Stomach (tissue), 9 donors: ENCODE results near the gene DCC. TPM values are rescaled to one million over a fixed set of nuclear protein-coding genes. Genes with fewer than 3 reads are reported as not detected.

Experiments
- DNase-seq, 2 donors: peaks; one replicate each; pipeline versions ENCODE4 v3.0.0 to v3.0.0-alpha.2; 2013 to 2019
- H3K27ac ChIP-seq, 5 donors: fragments of 200-600 bp in 4 of 5; sonication (generic) in 4 of 5; one replicate each; pipeline ENCODE4 v1.5.1; 2013 to 2019; ENCODE audit warnings: mild to moderate bottlenecking in 1 of 5, moderate library complexity in 1 of 5
- H3K27me3 ChIP-seq, 3 donors: fragments of 200-600 bp; sonication (generic); one replicate each; pipeline ENCODE4 v1.5.1; 2017 to 2019; ENCODE audit warnings: mixed run types in 1 of 3
- H3K36me3 ChIP-seq, 4 donors: fragments of 200-600 bp; sonication (generic); 1 replicate in 3 of 4; 2 replicates in 1 of 4; pipeline ENCODE4 v1.5.1; 2016 to 2019
- H3K4me1 ChIP-seq, 4 donors: fragments of 200-600 bp; sonication (generic); one replicate each; pipeline ENCODE4 v1.5.1; 2016 to 2019
- H3K4me3 ChIP-seq, 4 donors: fragments of 200-600 bp; sonication (generic) in 3 of 4; one replicate each; pipeline ENCODE4 v1.5.1; 2016 to 2019; ENCODE audit warnings: mild to moderate bottlenecking in 1 of 4
- H3K9me3 ChIP-seq, 4 donors: fragments of 200-600 bp; sonication (generic); one replicate each; pipeline ENCODE4 v1.5.1; 2016 to 2019
- EP300 ChIP-seq: sonication (generic); formaldehyde crosslinking; IDR thresholded peaks from one replicate; pipeline ENCODE4 v1.6.1; 2017; ENCODE audit warnings: antibody characterized with exemption
- POLR2A ChIP-seq, 4 donors: fragments of 450-650 bp; IDR thresholded peaks; one replicate each; pipeline ENCODE4 v1.6.1; 2016; ENCODE audit warnings: antibody characterized with exemption in 4 of 4, control low read depth in 2 of 4, mild to moderate bottlenecking in 1 of 4, moderate library complexity in 1 of 4
- POLR2AphosphoS5 ChIP-seq, 3 donors: sonication (generic); formaldehyde crosslinking; IDR thresholded peaks; one replicate each; pipeline ENCODE4 v1.6.1; 2016; ENCODE audit warnings: antibody characterized with exemption in 3 of 3
- WGBS, 5 donors: extraction: QIAGEN DNeasy Blood & Tissue Kit in 3 of 5; methylation state at CpG; one replicate each; pipeline versions ENCODE4 v1.1.5 to v1.1.7; 2013 to 2018; 5-methylcytosine and 5-hydroxymethylcytosine counted together
- intact Hi-C: fragments of 100-400 bp; cut with DNase I; formaldehyde crosslinking; loops from one replicate; pipeline ENCODE4 v1.15.1; 2023; ENCODE audit warnings: low total_unique reads
- polyA plus RNA-seq, 3 donors: library from polyadenylated mRNA; stranded (reverse); fragments of 200-250 nt; gene quantifications; one replicate each; pipeline ENCODE4 v1.2.3, GENCODE V29; 2013
- total RNA-seq, 5 donors: library from RNA; depleted of rRNA; stranded (reverse); fragments of >200 nt; gene quantifications; one replicate each; pipeline versions ENCODE4 v1.1.0 to v1.2.3, GENCODE V29; 2014 to 2016
- TF ChIP-seq, protein P1 (sequence below), 7 experiments: fragments of 450-650 bp in 4 of 7; fragments of 200-600 bp in 3 of 7; sonication (generic) in 3 of 7; IDR thresholded peaks; one replicate each; pipeline ENCODE4 v1.5.1; 2016 to 2019; ENCODE audit warnings: antibody characterized with exemption in 7 of 7, control low read depth in 2 of 7, mild to moderate bottlenecking in 1 of 7
- donor health status: healthy with polysubstance abuse.
- donor health status: Bipolar disorder and iron deficiency.
- donor health status: healthy.

DCC gene
- total and polyA plus RNA-seq, 8 donors = 0.58 to 1.7 TPM; not detected in 6

DNA sequence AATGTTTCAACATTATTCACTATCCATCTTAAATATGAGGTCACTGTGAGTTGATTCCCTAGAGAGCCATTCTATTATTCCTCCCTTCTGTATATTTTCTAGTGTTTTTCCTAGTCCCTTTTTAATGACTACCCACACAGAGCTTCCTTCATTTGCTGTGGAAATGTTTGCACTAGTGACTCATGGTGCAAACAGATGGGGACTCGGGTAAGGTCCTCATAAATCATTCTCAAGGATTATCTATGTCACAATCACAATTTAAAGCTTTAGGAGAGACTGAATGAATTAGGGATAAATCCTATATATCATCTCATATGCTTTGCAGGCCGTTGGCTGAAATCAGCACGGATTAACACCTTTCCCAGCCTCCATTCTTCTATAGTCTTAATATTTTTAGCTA, 159.6 kb downstream of the DCC start:
- no peaks in the 10 kb centered on the region for H3K27me3 ChIP-seq
- TF ChIP-seq POLR2A (IDR thresholded peaks at IDR 0.05) (no peak), EP300 (no peak), POLR2AphosphoS5 (IDR thresholded peaks at IDR 0.05) (no peak)
- TF ChIP-seq, protein P1, sequence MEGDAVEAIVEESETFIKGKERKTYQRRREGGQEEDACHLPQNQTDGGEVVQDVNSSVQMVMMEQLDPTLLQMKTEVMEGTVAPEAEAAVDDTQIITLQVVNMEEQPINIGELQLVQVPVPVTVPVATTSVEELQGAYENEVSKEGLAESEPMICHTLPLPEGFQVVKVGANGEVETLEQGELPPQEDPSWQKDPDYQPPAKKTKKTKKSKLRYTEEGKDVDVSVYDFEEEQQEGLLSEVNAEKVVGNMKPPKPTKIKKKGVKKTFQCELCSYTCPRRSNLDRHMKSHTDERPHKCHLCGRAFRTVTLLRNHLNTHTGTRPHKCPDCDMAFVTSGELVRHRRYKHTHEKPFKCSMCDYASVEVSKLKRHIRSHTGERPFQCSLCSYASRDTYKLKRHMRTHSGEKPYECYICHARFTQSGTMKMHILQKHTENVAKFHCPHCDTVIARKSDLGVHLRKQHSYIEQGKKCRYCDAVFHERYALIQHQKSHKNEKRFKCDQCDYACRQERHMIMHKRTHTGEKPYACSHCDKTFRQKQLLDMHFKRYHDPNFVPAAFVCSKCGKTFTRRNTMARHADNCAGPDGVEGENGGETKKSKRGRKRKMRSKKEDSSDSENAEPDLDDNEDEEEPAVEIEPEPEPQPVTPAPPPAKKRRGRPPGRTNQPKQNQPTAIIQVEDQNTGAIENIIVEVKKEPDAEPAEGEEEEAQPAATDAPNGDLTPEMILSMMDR (IDR thresholded peaks at IDR 0.05) = no peak
- 22 to 48% (median 34%) methylated on average over 3 of the region's 3 CpGs for WGBS, 5 donors
- no peaks in the 10 kb centered on the region for H3K36me3 ChIP-seq
- H3K9me3 ChIP-seq = peaks cover 0 to 7% (median 3%) of the 10 kb centered on the region in 4 donors
- peak in 1 of 2 donors; percentile 25 for DNase-seq
- intact Hi-C loops = no loop called here
- no peak overlapping the region for H3K4me3 ChIP-seq
- no peak overlapping the region for H3K27ac ChIP-seq
- peaks cover 0 to 8% (median 0%) of the 10 kb centered on the region in 4 donors for H3K4me1 ChIP-seq

DNA sequence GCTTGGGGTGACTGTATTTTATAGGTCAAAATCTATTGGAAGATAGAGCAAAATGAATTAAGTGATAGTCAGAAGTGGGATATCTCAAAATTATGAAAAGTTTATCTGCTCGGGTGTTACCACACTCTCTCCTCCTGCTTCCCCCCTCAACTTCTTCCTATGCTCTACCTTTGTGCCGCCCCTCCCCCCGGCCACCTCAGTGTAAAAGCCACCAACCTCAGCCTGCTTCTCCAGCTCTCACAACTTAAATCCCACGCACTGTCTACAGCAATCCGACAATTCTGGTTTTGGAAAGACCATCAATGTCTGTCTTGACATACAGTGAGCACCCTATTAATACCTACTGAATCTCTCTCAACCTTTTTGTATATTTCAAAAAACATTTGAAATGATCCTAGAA, 164.6 kb downstream of the DCC start:
- no peak for TF ChIP-seq POLR2A (IDR thresholded peaks at IDR 0.05)
- TF ChIP-seq POLR2AphosphoS5 (IDR thresholded peaks at IDR 0.05) = no peak
- no peak for TF ChIP-seq EP300
- TF ChIP-seq, protein P1 (IDR thresholded peaks at IDR 0.05) = no peak
- intact Hi-C loops = no loop called here
- Histone ChIP-seq H3K27ac (no peak overlapping the region), H3K4me3 (no peak overlapping the region), H3K9me3 (no peaks in the 10 kb centered on the region), H3K27me3 (no peaks in the 10 kb centered on the region), H3K36me3 (no peaks in the 10 kb centered on the region), H3K4me1 (no peaks in the 10 kb centered on the region)
- WGBS, 5 donors = 70 to 87% (median 75%) methylated on average over 5 of the region's 5 CpGs
- DNase-seq = no peak

DNA sequence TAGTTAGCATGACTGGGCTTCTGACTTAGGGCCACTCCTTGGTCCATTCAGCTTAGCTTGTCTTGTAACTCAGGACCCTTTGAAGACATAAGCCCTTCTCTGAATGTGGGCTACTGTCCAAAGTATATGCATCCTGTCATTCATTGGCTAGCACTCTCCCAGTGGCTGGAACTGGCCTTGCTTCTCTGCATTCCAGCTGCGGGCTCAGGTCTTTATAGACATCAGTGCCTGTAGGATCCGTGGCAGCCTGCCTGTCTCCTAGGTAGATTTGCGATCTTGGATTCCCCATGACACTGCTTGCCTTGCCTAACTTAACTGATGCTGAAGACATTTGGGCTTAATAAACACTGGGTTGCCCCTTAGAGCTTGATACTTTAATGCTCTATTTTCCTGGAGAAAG, 170.1 kb downstream of the DCC start:
- H3K27me3 ChIP-seq = no peaks in the 10 kb centered on the region
- TF ChIP-seq, protein P1 (IDR thresholded peaks at IDR 0.05) = no peak
- TF ChIP-seq POLR2A (IDR thresholded peaks at IDR 0.05) = no peak
- no peak for TF ChIP-seq POLR2AphosphoS5 (IDR thresholded peaks at IDR 0.05)
- no peak for TF ChIP-seq EP300
- 65 to 88% (median 77%) methylated on average over 3 of the region's 3 CpGs for WGBS, 5 donors
- H3K4me3 ChIP-seq = no peak overlapping the region
- intact Hi-C loops = no loop called here
- H3K9me3 ChIP-seq = no peaks in the 10 kb centered on the region
- no peaks in the 10 kb centered on the region for H3K36me3 ChIP-seq
- no peak overlapping the region for H3K27ac ChIP-seq
- DNase-seq = no peak
- no peaks in the 10 kb centered on the region for H3K4me1 ChIP-seq

DNA sequence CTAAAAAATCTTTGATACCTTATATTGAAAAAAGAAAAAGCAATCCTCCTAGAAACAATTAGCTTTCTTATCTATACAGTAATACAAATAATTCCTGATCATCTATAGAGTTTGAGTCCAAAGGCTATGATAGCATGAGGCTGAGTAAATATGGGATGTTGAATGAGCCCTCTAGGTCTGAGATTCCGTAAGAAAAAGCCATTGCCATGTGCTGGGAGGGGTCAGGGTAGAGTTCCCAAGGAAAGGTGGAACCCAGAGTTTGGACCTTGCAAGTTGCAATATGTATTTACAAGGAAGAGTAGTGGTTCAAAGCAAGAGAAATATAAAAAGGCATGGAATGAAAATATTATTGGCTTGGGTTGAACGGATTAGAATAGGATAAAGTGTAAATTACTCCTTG, 178.1 kb downstream of the DCC start:
- Histone ChIP-seq H3K4me3 (no peak overlapping the region), H3K4me1 (no peaks in the 10 kb centered on the region), H3K27me3 (no peaks in the 10 kb centered on the region), H3K9me3 (no peaks in the 10 kb centered on the region), H3K36me3 (no peaks in the 10 kb centered on the region), H3K27ac (no peak overlapping the region)
- DNase-seq = no peak
- TF ChIP-seq EP300 = no peak
- WGBS, 5 donors = 56 to 71% (median 59%) methylated on average over 2 of the region's 2 CpGs
- intact Hi-C loops = no loop called here

DNA sequence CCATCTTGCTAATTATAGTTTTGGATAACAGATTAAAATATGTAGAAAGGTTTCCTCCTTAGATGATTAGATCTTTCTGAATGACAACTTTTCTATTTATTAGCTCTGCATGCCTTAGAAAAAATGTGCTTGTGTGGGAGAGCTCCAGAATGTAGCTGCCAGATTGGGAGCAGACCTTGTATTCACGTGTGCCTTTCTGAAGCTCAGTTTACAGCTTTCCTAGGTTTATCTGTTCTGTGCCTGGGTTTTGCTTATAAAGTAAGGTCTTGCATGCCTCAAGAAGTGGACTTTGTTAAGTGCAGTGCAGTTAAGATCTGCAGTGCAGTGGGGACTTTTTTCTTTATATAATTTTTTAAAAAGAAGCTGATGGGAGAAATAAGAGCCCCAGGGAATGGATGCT, 179.0 kb downstream of the DCC start:
- TF ChIP-seq, protein P1 (IDR thresholded peaks at IDR 0.05) = no peak
- TF ChIP-seq POLR2AphosphoS5 (IDR thresholded peaks at IDR 0.05) (no peak), POLR2A (IDR thresholded peaks at IDR 0.05) (no peak), EP300 (no peak)
- no peak overlapping the region for H3K27ac ChIP-seq
- DNase-seq = no peak
- H3K9me3 ChIP-seq = no peaks in the 10 kb centered on the region
- no peaks in the 10 kb centered on the region for H3K36me3 ChIP-seq
- intact Hi-C loops = no loop called here
- 18 to 32% (median 27%) methylated on average over 1 of the region's 1 CpG for WGBS, 5 donors
- no peaks in the 10 kb centered on the region for H3K4me1 ChIP-seq
- no peaks in the 10 kb centered on the region for H3K27me3 ChIP-seq
- no peak overlapping the region for H3K4me3 ChIP-seq
